IgD-negative memory B cell (primary cell): ENCODE measurements around the gene THSD4. TPM values are rescaled to one million over a fixed set of nuclear protein-coding genes. Genes with fewer than 3 reads are reported as not detected.

Source experiments
- H3K27ac Mint-ChIP-seq, 3 donors: one replicate each; pipeline ENCODE4 v1.8.0; 2020 to 2022; ENCODE audit warnings: mild to moderate bottlenecking in 3 of 3, mixed read lengths in 3 of 3, moderate library complexity in 1 of 3
- H3K27me3 Mint-ChIP-seq: one replicate; pipeline ENCODE4 v1.8.0; 2021; ENCODE audit warnings: mixed read lengths
- H3K36me3 Mint-ChIP-seq: one replicate; pipeline ENCODE4 v1.8.0; 2020; ENCODE audit warnings: mild to moderate bottlenecking, mixed read lengths
- H3K4me1 Mint-ChIP-seq, 3 donors: one replicate each; pipeline ENCODE4 v1.8.0; 2020 to 2022; ENCODE audit warnings: mixed read lengths in 3 of 3, mild to moderate bottlenecking in 1 of 3
- H3K4me3 Mint-ChIP-seq, 4 donors: one replicate each; pipeline ENCODE4 v1.8.0; 2020 to 2022; ENCODE audit warnings: mild to moderate bottlenecking in 4 of 4, mixed read lengths in 4 of 4, moderate library complexity in 3 of 4
- H3K9me3 Mint-ChIP-seq, 3 donors: one replicate each; pipeline ENCODE4 v1.8.0; 2020 to 2021; ENCODE audit warnings: mixed read lengths in 3 of 3, mild to moderate bottlenecking in 1 of 3
- polyA plus RNA-seq: library from polyadenylated mRNA; unstranded; fragments of 300-500 nt; fragmentation: Illumina TruSeq; gene quantifications from one replicate; pipeline ENCODE4 v1.2.3, GENCODE V29; 2021

Gene THSD4
- polyA plus RNA-seq, 1 donor from 2014 or later: not detected

- H3K4me3 Mint-ChIP-seq: no peak overlapping the region
- H3K36me3 Mint-ChIP-seq: peaks cover 43% of the 10 kb centered on the region
- H3K27me3 Mint-ChIP-seq: no peaks in the 10 kb centered on the region
- peaks cover 7 to 33% (median 7%) of the 10 kb centered on the region in 3 donors for H3K9me3 Mint-ChIP-seq
- no peaks in the 10 kb centered on the region for H3K4me1 Mint-ChIP-seq
- no peak overlapping the region for H3K27ac Mint-ChIP-seq
Measured at GRCh38 chr15:71825021-71825730, 709.9 kb downstream of the THSD4 start.

DNA sequence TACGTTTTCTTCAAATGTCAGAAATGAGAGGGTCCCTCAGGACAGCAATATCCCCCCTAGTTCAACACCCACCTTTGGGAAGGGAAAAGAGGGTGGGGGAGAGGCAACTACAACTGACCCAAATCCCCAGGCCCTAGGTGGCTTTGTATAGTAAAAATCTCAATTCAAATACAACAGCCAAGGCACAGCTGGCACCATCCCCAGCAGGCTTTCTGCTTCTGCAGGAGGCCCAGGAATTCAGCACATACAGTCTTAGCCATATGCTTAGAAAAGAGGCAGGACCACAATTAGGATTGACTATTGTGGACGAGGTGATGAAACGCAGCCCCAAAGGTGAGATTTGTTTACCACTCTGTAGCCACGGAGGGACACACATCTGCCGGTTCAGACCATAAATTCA is 710.9 kb downstream of the THSD4 start:
- Mint-ChIP-seq H3K27ac (no peak overlapping the region), H3K4me3 (no peak overlapping the region), H3K9me3 (peaks cover 3 to 26% (median 7%) of the 10 kb centered on the region in 3 donors), H3K27me3 (no peaks in the 10 kb centered on the region), H3K4me1 (no peaks in the 10 kb centered on the region), H3K36me3 (peaks cover 43% of the 10 kb centered on the region)

- Mint-ChIP-seq H3K27ac (no peak overlapping the region), H3K27me3 (no peaks in the 10 kb centered on the region), H3K9me3 (peaks cover 0 to 4% (median 0%) of the 10 kb centered on the region in 3 donors), H3K4me3 (no peak overlapping the region), H3K4me1 (peaks cover 0 to 2% (median 0%) of the 10 kb centered on the region in 3 donors), H3K36me3 (peaks cover 21% of the 10 kb centered on the region)
Measured at GRCh38 chr15:71830981-71831380, 715.7 kb downstream of the THSD4 start.

Other genes with a start within 250 kb of the THSD4 start
- 0.68 TPM for gene THAP10, start 223.0 kb upstream of the THSD4 start, polyA plus RNA-seq
- gene LRRC49, start 222.6 kb upstream of the THSD4 start, polyA plus RNA-seq: not detected